ENCODE data around the gene EPN1.

DNA sequence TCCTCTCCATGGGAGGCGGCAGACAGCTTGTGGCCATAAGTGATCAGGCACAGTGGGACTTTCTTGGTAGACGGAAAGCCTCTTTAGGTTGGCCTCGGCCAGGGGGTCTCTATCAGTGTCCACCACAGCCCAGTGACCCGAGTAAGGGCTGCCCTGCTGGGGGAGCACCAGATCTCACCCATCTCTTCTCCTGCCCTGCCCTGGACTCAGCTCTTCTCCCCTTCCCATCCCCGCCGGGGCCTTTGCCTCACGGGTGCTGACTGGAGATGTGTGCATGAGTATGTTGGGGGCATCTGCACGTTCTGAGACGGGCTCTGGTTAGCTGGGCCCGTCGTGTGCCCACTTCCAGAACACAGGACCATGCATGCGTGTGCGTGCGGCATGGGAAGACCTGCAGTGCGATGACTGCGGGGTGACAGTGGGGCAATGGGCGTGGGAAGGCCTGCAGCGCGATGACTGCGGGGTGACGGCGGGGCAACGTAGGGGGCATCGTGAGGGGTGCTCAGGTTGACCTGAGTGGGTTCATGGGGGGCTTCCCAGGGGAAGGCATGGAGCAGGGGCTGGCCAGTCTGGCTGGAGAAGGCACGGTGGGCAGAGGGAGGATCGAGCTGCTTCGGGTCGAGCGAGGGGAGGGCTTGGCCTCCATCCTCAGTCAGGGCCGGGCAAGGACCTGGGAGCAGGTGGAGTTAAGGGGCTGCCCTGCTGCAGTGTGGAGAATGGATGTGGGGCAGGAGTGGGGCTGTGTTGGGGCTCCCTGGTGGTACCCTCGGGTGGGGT lies 15.9 kb downstream of the EPN1 start:
- TF ChIP-seq, protein P1, sequence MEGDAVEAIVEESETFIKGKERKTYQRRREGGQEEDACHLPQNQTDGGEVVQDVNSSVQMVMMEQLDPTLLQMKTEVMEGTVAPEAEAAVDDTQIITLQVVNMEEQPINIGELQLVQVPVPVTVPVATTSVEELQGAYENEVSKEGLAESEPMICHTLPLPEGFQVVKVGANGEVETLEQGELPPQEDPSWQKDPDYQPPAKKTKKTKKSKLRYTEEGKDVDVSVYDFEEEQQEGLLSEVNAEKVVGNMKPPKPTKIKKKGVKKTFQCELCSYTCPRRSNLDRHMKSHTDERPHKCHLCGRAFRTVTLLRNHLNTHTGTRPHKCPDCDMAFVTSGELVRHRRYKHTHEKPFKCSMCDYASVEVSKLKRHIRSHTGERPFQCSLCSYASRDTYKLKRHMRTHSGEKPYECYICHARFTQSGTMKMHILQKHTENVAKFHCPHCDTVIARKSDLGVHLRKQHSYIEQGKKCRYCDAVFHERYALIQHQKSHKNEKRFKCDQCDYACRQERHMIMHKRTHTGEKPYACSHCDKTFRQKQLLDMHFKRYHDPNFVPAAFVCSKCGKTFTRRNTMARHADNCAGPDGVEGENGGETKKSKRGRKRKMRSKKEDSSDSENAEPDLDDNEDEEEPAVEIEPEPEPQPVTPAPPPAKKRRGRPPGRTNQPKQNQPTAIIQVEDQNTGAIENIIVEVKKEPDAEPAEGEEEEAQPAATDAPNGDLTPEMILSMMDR (IDR thresholded peaks at IDR 0.05): no peak
- TF ChIP-seq POLR2A (IDR thresholded peaks at IDR 0.05): no peak
